Measurements from ENCODE around the gene PLSCR3.

The PLSCR3 gene

GRCh38 chr17:7405350-7406234, 11.3 kb upstream of the PLSCR3 start:
- no peak for DNase-seq

- peak; percentile 26 to 66 (median 55) for DNase-seq
These were observed 10.5 kb upstream of the PLSCR3 start for GRCh38 chr17:7404737-7405349.

DNA sequence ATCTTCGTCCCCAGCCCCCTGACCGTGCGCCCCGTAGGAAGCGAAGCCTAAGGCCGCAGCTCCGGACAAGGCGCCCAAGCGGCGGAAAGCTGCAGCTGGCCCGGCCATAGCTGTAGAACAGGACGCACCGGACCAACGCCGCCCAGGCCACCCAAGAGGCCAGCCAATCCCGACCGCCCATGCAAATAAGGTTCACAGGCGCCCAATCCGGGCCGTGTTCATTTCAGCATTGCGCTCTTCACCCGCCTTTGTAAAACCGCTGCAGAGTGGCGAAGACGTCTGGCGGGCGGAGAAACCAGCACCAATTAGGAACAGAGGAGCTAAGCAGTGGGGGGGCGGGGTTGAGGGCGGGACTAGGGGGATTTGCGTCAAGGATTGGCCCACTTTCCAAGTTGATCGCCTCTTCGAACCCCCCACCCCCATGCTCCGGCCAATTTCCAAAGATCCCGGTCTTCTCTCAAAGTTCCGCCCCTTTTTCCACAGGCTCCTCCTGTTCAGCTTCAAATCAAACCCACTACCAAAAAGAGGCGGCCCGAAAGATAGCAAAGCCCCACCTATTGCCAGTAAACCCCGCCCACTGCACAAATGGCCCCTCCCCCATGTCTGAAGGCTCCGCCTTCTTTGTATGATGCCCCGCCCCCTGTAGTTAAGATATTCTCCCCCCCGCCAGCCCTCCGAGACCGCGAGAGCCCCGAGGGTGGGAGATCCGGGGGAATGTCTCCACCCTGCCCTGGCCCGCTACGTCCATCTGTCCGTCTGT, 9.8 kb upstream of the PLSCR3 start, which contains the start of gene TMEM256:
TSS of gene TMEM256 (minus strand) at position 121 of the 760 bp plus-strand sequence. CDS start at position 108, 13 bp downstream.
- peak; percentile 99 to 100 (median 99) for DNase-seq

DNA sequence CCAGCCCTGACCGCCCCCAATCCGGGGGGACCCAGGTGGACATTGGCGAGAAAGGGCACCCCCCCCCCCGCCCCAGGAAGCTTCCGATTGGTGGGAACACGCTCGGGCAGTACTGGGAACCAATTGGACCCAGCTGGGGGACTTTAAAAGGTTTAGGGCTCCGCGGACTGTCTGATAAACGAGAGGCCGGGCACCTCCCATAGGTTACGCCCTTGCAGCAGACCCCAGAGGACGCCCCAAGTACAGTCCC, 9.3 kb upstream of the PLSCR3 start:
- DNase-seq, result no peak

GRCh38 chr17:7403043-7403726, 8.9 kb upstream of the PLSCR3 start:
- DNase-seq, result no peak

DNA sequence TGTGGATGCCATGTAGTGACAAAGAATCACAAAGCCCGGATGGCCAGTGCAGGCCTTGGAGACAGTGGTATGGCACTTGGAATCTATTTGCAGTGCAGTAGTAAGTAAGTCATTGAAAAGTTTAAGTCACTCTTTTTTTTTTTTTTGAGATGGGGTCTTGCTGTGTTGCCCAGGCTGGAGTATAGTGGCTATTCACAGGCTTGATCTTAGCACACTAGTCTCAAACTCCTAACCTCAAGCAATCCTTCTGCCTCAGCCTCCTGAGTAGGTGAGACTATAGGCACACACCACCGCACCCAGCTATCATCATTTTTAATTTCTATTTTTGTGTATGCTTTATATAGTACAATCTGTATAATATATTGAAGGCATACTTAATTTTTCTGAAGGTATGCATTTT, 4.3 kb upstream of the PLSCR3 start:
- DNase-seq, result no peak

DNA sequence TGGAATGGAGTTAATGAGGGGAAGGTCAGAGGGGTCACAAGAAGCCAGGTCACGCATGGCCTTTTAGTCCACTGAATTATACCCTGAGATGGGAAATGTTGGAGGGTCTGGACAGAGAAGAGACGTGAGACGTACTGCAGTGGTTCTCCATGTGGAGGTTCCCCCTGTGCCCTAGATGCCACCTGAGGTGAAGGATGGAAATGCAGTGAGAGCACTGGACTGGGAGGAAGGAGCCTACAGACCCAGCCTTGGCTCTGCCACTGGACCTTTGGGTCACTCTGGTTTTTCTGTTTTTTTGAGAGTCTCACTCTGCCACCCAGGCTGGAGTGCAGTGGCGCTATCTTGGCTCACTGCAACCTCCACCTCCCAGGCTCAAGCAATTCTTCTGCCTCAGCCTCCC, 1.8 kb upstream of the PLSCR3 start:
- DNase-seq, result no peak

- DNase-seq, result peak in 2 of 3 donors; percentile 22 to 33
These were observed 493 bp downstream of the PLSCR3 start for GRCh38 chr17:7393613-7394451.

DNA sequence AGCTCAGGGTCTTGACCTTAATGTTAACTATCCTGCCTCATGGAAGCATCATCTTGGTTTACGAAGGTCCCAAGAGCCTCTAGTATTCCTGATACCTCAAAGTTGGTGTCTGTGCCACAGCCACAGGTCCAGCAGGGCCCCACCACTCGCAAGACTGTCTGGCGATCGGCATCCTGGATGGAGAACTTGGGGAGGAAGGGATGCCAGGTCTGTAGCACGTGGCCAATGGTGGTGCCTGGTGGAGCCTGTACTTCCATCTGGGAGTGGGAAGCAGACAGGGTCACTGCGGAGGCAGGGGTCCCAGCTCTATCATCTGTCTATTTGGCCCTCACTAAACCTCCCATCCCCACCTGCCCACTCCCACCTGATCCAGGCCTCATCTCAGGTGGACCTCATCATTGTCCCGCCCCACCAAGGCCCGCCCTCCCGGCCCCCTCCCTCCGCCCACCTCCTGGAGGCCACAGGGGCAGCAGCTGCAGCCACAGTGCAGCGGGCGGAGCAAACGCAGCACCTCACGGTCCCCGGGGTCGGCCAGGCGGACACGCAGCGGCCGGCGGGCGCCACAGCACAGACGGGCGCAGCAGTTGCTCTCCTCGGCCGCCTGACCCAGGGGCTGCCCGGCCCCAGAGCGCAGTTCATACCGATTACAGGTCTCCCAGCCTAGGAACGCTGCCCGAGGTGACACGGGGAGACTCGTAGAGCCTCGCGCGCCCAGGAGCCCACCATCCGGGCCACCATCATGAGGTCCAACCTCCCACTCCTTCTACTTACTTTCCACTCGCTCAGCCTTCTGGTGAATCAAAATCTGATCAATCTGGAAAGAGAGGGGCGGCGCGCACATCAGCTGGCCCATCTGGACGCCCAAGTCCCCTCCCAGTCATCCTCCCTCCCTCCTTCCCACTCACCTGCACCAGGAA, 1.4 kb downstream of the PLSCR3 start:
- DNase-seq, result no peak

- no peak for DNase-seq
These were observed 3.0 kb downstream of the PLSCR3 start for GRCh38 chr17:7391307-7391706.

- no peak for DNase-seq
These were observed 4.1 kb downstream of the PLSCR3 start for GRCh38 chr17:7389924-7390910.

DNA sequence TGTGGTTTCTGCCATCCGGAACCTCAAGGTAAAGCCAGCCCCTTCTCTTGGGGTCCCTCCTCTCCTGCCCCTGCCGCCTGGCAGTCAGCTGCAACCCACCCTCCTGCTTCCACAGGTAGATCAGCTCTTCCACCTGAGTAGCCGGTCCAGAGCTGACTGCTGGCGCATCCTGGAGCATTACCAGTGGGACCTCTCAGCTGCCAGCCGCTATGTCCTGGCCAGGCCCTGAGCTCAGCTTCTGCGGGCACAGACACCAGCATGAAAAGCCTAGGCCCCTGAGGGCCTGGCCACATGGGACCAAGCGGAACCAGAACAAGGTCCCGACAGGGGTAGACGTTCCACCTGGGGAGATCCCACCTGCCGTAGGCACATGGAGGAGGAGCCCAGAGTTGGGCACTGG, 5.5 kb downstream of the PLSCR3 start:
- DNase-seq, result no peak

DNA sequence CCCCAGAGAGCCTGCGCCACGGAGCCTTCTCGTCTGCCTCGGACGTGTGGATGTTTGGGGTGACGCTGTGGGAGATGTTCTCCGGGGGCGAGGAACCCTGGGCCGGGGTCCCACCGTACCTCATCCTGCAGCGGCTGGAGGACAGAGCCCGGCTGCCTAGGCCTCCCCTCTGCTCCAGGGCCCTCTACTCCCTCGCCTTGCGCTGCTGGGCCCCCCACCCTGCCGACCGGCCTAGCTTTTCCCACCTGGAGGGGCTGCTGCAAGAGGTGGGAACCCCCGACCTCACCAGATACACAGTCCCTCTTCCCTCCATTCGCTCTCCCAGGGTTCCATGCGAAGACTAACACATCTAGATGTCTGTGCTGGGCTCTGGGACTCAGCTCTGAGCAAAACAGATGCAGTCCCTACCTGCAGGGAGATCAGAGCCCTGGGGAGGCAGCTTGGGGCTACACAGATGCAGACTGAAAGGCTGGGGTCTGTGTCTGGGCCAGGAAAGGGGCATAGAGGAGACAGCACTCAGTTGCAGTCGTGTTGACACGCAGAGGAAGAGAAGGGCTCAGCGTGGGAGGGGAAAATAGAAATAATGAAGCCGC, 9.7 kb downstream of the PLSCR3 start:
- no peak for DNase-seq

DNA sequence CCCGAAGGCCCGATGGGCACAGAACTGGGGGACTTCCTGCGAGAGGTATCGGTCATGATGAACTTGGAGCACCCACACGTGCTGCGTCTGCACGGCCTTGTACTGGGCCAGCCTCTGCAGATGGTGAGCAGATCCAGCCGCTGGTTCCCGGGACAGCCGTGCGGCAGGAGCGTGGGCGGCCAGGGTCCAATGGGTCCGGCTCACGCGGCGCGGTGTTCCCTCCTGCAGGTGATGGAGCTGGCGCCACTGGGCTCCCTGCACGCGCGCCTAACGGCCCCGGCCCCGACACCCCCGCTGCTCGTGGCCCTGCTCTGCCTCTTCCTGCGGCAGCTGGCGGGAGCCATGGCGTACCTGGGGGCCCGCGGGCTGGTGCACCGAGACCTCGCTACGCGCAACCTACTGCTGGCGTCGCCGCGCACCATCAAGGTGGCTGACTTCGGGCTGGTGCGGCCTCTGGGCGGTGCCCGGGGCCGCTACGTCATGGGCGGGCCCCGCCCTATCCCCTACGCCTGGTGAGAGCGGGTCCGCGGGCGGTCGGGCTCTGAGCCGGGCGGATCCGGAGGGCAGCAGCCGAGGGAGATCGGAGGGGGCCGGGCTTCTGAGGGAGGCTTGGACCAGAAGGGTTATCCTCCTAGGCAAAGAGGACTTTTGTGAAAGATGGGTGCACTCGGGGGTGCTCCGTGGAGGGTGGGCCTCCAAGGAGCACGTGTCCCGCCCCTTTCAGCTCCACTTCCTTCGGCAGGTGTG, 10.4 kb downstream of the PLSCR3 start:
- DNase-seq, result peak; percentile 41 to 72 (median 51)

DNA sequence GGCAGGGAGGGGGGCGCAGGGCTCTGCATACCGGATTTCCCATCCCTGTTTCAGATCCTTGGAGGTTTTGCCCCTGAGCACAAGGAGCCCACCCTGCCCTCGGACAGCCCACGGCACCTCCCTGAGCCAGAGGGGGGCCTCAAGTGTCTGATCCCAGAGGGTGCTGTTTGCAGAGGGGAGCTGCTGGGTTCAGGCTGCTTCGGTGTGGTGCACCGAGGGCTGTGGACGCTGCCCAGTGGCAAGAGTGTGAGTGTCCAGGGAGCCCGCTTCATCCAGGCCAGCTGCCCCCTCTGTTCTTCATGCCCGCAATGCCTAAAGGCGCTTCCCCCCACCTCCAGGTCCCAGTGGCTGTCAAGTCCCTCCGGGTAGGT, 11.0 kb downstream of the PLSCR3 start:
- DNase-seq, result no peak

DNA sequence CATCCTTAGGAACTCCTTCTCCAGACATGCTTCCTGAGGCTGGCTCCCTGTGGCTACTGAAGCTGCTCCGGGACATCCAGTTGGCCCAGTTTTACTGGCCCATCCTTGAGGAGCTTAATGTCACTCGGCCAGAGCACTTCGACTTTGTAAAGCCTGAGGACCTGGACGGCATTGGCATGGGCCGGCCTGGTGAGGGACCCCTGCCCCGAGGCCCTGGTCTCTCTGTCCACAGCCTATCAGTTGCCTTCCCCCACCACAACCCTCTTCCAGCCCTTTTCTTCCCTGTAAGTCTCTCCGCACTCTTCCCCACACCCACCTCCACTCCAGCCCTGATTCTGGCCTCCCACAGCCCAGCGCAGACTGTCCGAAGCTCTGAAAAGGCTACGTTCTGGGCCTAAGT, 11.4 kb downstream of the PLSCR3 start:
- no peak for DNase-seq

GRCh38 chr17:7380855-7381683, 13.3 kb downstream of the PLSCR3 start, which contains the start of gene TNK1:
TNK1 (plus strand) TSS chr17:7381089; CDS start chr17:7382927, 1,838 bp downstream.
- peak in 1 of 3 donors; percentile 34 for DNase-seq

DNA sequence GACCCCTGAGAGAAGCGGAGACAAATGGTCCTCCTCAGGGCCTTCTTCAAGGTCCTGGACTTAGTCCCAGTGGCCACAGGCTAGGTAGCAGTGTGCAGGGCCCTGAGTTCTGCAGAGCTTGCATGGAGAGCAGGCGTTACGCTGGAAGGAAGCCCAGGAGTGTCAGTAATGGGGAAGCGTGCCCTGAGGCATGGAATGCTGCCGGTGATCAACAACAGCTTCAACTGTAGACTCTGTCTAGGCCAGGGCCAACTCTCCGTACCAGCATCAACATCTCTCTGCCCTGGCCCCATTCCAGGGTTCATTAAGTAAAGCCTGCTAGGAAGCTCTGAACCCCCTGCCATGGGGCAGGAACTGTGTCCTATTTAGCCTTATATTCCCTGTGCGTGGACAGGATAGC, 14.0 kb downstream of the PLSCR3 start:
- peak in 1 of 3 donors; percentile 17 for DNase-seq

Data from suppressor macrophage treated with lipopolysaccharide for 1 hour (primary cell).